NCI-H460 (cell line): ENCODE results near the gene PCOLCE2. TPM values are rescaled to one million over a fixed set of nuclear protein-coding genes. Genes with fewer than 3 reads are reported as not detected.

Experiments
- DNase-seq: peaks from one replicate; pipeline ENCODE4 v3.0.0-alpha.2; 2016; ENCODE audit warnings: low read depth; ENCODE audit errors: extremely low read depth
- total RNA-seq: library from RNA; depleted of rRNA; stranded (reverse); fragments of >200 nt; shearing (Covaris generic); gene quantifications from 2 replicates; pipeline ENCODE4 v1.2.3, GENCODE V29; 2014

The PCOLCE2 gene
- total RNA-seq, 1 experiment from 2014 or later, result 19.2 TPM

DNA sequence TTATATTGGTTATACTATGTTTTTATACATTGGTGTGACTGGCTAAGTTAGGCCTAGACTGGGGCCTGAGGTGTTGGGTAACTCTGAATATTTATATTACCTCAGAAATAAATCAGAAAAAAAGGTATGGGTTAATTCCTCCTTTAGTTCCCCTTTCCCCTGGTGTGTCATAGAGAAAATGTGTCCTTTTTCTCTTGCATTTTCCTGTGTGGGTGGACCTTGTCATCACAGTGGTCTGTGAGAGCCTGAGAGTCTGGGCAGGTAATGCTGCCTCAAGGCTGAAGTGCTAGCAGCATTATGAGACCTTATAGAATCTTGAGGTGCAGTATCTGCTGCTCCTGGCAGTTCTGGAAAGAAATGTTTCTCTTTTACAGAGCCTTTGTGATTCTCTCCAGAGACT lies 69.7 kb downstream of the PCOLCE2 start:
- DNase-seq, result no peak

DNA sequence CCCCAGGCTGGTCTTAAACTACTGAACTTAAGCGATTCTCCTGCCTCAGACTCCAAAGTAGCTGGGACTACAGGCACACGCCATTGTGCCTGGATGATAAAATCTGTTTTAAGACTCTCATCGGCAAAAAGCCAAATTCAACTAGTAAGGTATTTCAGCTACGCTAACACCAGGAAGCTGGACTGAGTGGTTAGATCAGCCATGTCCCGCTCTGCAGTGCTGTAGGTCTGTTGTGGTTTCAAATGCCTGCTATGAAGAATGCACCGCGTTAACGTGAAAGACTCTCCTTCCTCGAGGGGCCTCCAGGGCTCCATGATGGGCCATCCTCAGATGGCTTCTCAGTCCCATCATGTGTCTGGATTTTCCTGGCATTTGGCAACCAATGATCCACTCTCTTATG lies 70.2 kb downstream of the PCOLCE2 start:
- no peak for DNase-seq

DNA sequence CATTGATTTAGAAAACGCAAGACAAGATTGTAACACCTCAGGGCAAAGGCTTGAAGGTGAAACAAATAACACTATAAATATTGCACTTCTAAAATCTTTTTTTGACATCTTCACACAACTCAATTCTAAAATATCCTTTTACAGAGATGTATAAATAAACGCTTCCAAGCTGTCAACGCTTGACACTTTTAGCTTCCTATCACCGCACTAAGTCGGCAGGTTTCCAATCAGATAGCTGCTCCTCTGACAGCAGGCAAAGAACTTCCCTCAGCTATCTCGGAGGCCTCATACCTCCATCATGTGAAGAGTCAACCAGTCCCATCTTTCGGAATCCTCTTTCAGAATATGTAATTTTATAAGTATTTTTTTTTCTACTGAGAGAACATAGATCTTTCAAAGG lies 71.0 kb downstream of the PCOLCE2 start:
- no peak for DNase-seq

- no peak for DNase-seq
These were observed 71.5 kb downstream of the PCOLCE2 start for GRCh38 chr3:142817356-142817755.

GRCh38 chr3:142815803-142816202 lies 73.1 kb downstream of the PCOLCE2 start:
- DNase-seq, result no peak

- no peak for DNase-seq
These were observed 79.6 kb downstream of the PCOLCE2 start for GRCh38 chr3:142809259-142809658.

GRCh38 chr3:142808103-142808917 lies 80.6 kb downstream of the PCOLCE2 start:
- peak; percentile 85 for DNase-seq

- DNase-seq, result no peak
These were observed 86.0 kb downstream of the PCOLCE2 start for GRCh38 chr3:142802891-142803290.

DNA sequence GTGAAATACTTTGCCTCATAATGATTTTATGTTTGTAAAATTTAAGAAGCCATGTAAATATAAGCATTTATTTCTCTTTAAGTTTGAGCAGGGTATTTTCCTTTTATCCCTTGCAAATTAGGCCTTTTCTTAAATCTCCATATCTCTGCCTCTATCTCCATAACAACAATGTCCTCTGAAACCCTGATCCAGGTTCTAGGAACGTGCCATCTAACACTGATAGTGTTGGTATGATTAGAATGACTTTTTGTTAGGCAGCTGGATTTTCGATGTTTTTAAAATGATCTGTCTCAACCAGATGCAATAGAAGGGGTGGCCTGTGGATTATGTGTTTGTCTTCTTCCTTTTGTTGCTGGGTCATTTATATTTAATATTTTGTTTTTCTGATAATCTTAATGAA lies 87.1 kb downstream of the PCOLCE2 start:
- DNase-seq, result no peak

GRCh38 chr3:142796823-142797222 lies 92.1 kb downstream of the PCOLCE2 start:
- no peak for DNase-seq

DNA sequence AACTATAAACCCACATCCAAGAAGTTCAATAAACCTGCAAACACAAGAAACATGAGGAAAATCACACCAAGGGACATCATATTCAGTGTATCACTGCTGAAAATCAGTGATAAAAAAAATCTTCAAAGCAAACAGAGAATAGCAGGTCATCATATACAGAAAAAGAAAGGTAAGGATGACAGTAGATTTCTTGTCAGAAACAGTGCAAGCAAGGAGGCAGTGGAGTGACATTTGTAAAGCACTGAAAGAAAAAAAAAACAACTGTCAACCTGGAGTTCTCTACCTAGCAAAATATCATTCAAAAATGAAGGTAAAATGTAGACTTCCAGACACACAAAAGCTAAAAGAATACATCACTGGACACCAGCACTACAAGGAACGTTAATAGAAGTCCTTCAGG lies 93.6 kb downstream of the PCOLCE2 start:
- DNase-seq, result no peak

- DNase-seq, result no peak
These were observed 94.4 kb downstream of the PCOLCE2 start for GRCh38 chr3:142794508-142794907.

- no peak for DNase-seq
These were observed 101.2 kb downstream of the PCOLCE2 start for GRCh38 chr3:142787719-142788118.

DNA sequence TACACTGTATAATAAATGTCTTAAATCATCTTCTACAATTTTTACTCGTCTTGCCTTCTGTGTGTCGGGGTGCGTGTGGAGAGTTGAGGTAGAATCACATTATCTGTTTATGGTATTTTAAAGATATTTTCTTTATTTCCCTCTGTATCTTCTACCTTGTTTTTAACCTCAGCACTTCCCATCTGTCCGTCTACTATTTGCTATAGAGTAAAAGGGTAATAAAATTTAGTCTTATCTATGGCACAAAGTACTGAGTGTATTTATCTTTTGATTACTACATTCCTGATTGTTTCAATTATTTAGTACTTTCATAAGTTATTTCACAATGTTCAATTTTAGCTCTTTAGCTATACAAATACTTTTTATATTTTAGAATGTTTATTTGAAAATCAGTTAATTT lies 102.9 kb downstream of the PCOLCE2 start:
- no peak for DNase-seq

DNA sequence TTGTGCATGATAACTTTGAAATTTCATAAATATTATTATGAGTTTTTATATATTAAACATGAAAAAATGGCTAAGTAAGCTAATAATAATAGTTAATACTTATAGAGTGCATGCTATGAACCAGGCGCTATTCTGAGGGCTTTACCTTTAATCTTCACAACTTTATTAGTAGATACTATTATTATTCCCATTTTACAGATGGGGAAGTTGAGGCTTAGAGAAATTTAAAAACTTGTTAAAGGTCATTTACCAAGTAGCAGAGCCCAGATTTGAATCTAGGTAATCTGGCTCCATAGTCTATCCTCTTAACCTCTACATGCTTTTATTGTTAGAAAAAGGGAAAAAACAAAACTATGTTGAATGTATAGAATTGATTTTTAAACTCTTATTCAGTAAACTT lies 104.7 kb downstream of the PCOLCE2 start:
- DNase-seq, result no peak

DNA sequence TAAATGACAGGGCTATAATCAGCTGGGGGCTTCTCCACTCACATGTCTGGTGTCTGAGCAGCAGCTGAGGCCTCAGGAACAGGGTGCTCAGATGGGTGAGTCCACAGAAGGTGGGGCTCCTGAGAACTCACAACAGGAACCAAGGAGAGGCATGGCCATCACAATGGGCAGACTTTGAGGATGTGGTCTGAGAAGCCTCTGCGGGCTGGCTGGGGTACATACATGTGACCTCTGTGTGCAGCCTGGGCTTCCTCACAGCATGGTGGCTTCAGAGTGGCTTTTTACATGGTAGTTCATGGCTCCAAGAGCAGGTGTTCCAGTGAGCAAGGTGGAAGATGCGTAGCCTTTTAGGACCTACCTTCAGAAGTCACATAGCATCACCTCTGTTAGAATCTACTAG lies 106.3 kb downstream of the PCOLCE2 start:
- DNase-seq, result no peak

DNA sequence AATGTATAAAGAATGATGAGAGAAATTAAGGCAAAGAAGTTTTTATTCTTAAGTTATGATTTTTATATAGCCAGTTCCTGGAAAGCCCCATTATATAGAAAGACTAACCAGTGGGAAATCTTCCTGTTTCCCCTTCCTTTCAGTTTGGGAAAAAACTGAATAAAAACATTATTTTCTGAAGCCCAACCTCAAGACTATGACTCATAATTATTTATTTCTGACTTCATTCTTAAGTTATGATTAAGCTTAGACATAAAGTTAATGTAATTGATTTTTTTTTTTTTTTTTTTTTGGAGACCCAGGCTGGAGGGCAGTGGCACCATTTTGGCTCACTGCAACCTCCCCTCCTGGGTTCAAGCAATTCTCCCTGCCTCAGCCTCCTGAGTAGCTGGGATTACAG lies 109.3 kb downstream of the PCOLCE2 start:
- DNase-seq, result no peak

- DNase-seq, result no peak
These were observed 110.3 kb downstream of the PCOLCE2 start for GRCh38 chr3:142778541-142778940.

GRCh38 chr3:142777927-142778326 lies 111.0 kb downstream of the PCOLCE2 start:
- no peak for DNase-seq

GRCh38 chr3:142768338-142768737 lies 120.5 kb downstream of the PCOLCE2 start:
- DNase-seq, result no peak
